Osteoblast (primary cell): ENCODE measurements around the gene LAMTOR1. TPM values are rescaled to one million over a fixed set of nuclear protein-coding genes. Genes with fewer than 3 reads are reported as not detected.

ENCODE experiments used
- DNase-seq: peaks from one replicate; pipeline ENCODE4 v3.0.0; 2011; ENCODE audit warnings: low spot score, mixed read lengths; ENCODE audit not compliant: insufficient read length; ENCODE audit errors: missing footprints
- H2AFZ ChIP-seq: 2 replicates; pipeline ENCODE4 v1.6.0; 2011; ENCODE audit warnings: mild to moderate bottlenecking, low read length
- H3K27ac ChIP-seq: 2 replicates; pipeline ENCODE4 v1.5.1; 2011; ENCODE audit warnings: mild to moderate bottlenecking, low read depth, low read length, moderate library complexity
- H3K27me3 ChIP-seq: 2 replicates; pipeline ENCODE4 v1.6.0; 2012; ENCODE audit warnings: mild to moderate bottlenecking, control low read depth, inconsistent platforms, low read length, moderate library complexity; ENCODE audit not compliant: insufficient read depth
- H3K36me3 ChIP-seq: 2 replicates; pipeline ENCODE4 v1.5.1; 2011; ENCODE audit warnings: mild to moderate bottlenecking, low read length, control low read depth, moderate library complexity; ENCODE audit not compliant: insufficient read depth
- H3K4me1 ChIP-seq: 2 replicates; pipeline ENCODE4 v1.5.1; 2011; ENCODE audit warnings: mild to moderate bottlenecking, low read length, control low read depth, moderate library complexity; ENCODE audit not compliant: insufficient read depth
- H3K4me2 ChIP-seq: 2 replicates; pipeline ENCODE4 v1.6.0; 2011; ENCODE audit warnings: mild to moderate bottlenecking, low read length; ENCODE audit not compliant: insufficient read depth
- H3K4me3 ChIP-seq: fragments of 200-600 bp; sonication (generic); 3 replicates; pipeline ENCODE4 v1.5.1; 2012; ENCODE audit warnings: mild to moderate bottlenecking, low read length, inconsistent platforms; ENCODE audit not compliant: insufficient read depth
- H3K79me2 ChIP-seq: 2 replicates; pipeline ENCODE4 v1.6.0; 2012; ENCODE audit warnings: mild to moderate bottlenecking, low read length, control low read depth, inconsistent platforms; ENCODE audit not compliant: insufficient read depth
- H3K9me3 ChIP-seq: 2 replicates; pipeline ENCODE4 v1.5.1; 2011; ENCODE audit warnings: low read depth, low read length, control low read depth
- H4K20me1 ChIP-seq: 2 replicates; pipeline ENCODE4 v1.6.0; 2012; ENCODE audit warnings: mild to moderate bottlenecking, low read length, control low read depth; ENCODE audit not compliant: insufficient read depth
- CTCF ChIP-seq: IDR thresholded peaks from 2 replicates; pipeline ENCODE4 v1.5.1; 2011; ENCODE audit warnings: mild to moderate bottlenecking, low read depth, low read length, moderate library complexity; ENCODE audit errors: extremely low read depth
- total RNA-seq: library from RNA; depleted of rRNA; stranded (reverse); fragments of >200 nt; gene quantifications from 2 replicates; pipeline ENCODE4 v1.2.3, GENCODE V29; 2012

LAMTOR1 gene
- total RNA-seq, 1 donor: 131 TPM

- no peak overlapping the region for H3K4me2 ChIP-seq
- no peak for TF ChIP-seq CTCF
- no peak for DNase-seq
- no peaks in the 10 kb centered on the region for H3K9me3 ChIP-seq
- H3K4me3 ChIP-seq: no peak overlapping the region
- no peak overlapping the region for H2AFZ ChIP-seq
- H4K20me1 ChIP-seq: no peaks in the 10 kb centered on the region
- no peak overlapping the region for H3K27ac ChIP-seq
- no peaks in the 10 kb centered on the region for H3K27me3 ChIP-seq
- H3K4me1 ChIP-seq: peaks cover 20% of the 10 kb centered on the region
- H3K79me2 ChIP-seq: peaks cover 30% of the 10 kb centered on the region
- no peaks in the 10 kb centered on the region for H3K36me3 ChIP-seq
Measured at GRCh38 chr11:72081821-72082453, 21.2 kb downstream of the LAMTOR1 start.

GRCh38 chr11:72081184-72081644, 21.9 kb downstream of the LAMTOR1 start:
- Histone ChIP-seq H3K79me2 (peaks cover 37% of the 10 kb centered on the region), H3K27me3 (no peaks in the 10 kb centered on the region), H4K20me1 (no peaks in the 10 kb centered on the region), H3K4me3 (peak overlapping the region; percentile 92), H3K36me3 (no peaks in the 10 kb centered on the region), H2AFZ (peak overlapping the region; percentile 96), H3K27ac (peak overlapping the region; percentile 91), H3K4me1 (peaks cover 20% of the 10 kb centered on the region), H3K9me3 (no peaks in the 10 kb centered on the region), H3K4me2 (peak overlapping the region; percentile 95)
- TF ChIP-seq CTCF: no peak
- DNase-seq: no peak

- Histone ChIP-seq H3K27me3 (no peaks in the 10 kb centered on the region), H3K79me2 (peaks cover 44% of the 10 kb centered on the region), H3K36me3 (no peaks in the 10 kb centered on the region), H3K4me1 (peaks cover 20% of the 10 kb centered on the region), H4K20me1 (no peaks in the 10 kb centered on the region), H3K4me2 (peak within 1 kb of the TSS; percentile 99), H3K27ac (peak within 1 kb of the TSS; percentile 91), H3K9me3 (no peaks in the 10 kb centered on the region), H3K4me3 (peak within 1 kb of the TSS; percentile 92), H2AFZ (peak within 1 kb of the TSS; percentile 96)
- DNase-seq: peak; percentile 94
- TF ChIP-seq CTCF: no peak
Measured at GRCh38 chr11:72080326-72081183, 22.5 kb downstream of the LAMTOR1 start, which contains the start of the genes LRRC51 and NUMA1. TSS of gene LRRC51 (plus strand) at chr11:72080850. CDS start at chr11:72089084, 8,234 bp downstream. TSS of gene NUMA1 (minus strand) at chr11:72080542. CDS start at chr11:72035943, 44,599 bp downstream.
